Brain microvascular endothelial cell (primary cell): ENCODE data around the gene DNAJB4.
"Not testable (repeated sequence)": the region's sequence is repeated elsewhere in the genome, so short reads cannot be mapped to it uniquely, and the experiment has no call there.

Experiments
- DNase-seq: peaks from one replicate; pipeline ENCODE4 v3.0.0-alpha.2; 2020
- H3K27ac ChIP-seq: fragments of 250-450 bp; sonication (Bioruptor Pico); 2 replicates; pipeline ENCODE4 v1.5.1; 2020; ENCODE audit warnings: mild to moderate bottlenecking, moderate library complexity
- H3K27me3 ChIP-seq: fragments of 250-450 bp; sonication (Bioruptor Pico); replicated peaks from 2 replicates; pipeline ENCODE4 v1.5.1; 2020; ENCODE audit warnings: mild to moderate bottlenecking
- H3K36me3 ChIP-seq: fragments of 250-450 bp; sonication (Bioruptor Pico); replicated peaks from 2 replicates; pipeline ENCODE4 v1.5.1; 2020; ENCODE audit warnings: mild to moderate bottlenecking
- H3K4me3 ChIP-seq: 2 replicates; pipeline ENCODE4 v1.5.1; 2011; ENCODE audit warnings: low read depth, mild to moderate bottlenecking, control low read depth, low read length, moderate library complexity
- CTCF ChIP-seq: IDR thresholded peaks from 2 replicates; pipeline ENCODE4 v1.5.1; 2011; ENCODE audit warnings: low read depth, mild to moderate bottlenecking, moderate library complexity, low read length, control low read depth, inconsistent platforms; ENCODE audit errors: missing control alignments
- in situ Hi-C: cut with HindIII; loops from 2 replicates; pipeline ENCODE4 v1.10.0; 2017; ENCODE audit warnings: low sequenced_read_pairs, low pct_ligation_motif_present

DNAJB4 gene

GRCh38 chr1:77994117-77994705 lies 10.5 kb upstream of the DNAJB4 start:
- Histone ChIP-seq H3K27me3 (no peaks in the 10 kb centered on the region), H3K4me3 (no peak overlapping the region), H3K27ac (no peak overlapping the region), H3K36me3 (no peaks in the 10 kb centered on the region)
- TF ChIP-seq CTCF = no peak
- DNase-seq = no peak
- in situ Hi-C loops = no loop called here

- H3K36me3 ChIP-seq = no peaks in the 10 kb centered on the region
- no peak for DNase-seq
- H3K4me3 ChIP-seq = no peak overlapping the region
- no peaks in the 10 kb centered on the region for H3K27me3 ChIP-seq
- in situ Hi-C loops = no loop called here
- no peak overlapping the region for H3K27ac ChIP-seq
- no peak for TF ChIP-seq CTCF
Measured at GRCh38 chr1:77996734-77997133, 8.0 kb upstream of the DNAJB4 start.

- in situ Hi-C loops = not testable (repeated sequence)
Measured at GRCh38 chr1:78000536-78000935, 4.2 kb upstream of the DNAJB4 start.

GRCh38 chr1:78003070-78003746 lies 1.5 kb upstream of the DNAJB4 start:
- in situ Hi-C loops = no loop called here
- DNase-seq = no peak
- no peaks in the 10 kb centered on the region for H3K36me3 ChIP-seq
- peak overlapping the region; percentile 92 for H3K27ac ChIP-seq
- no peak for TF ChIP-seq CTCF
- H3K4me3 ChIP-seq = no peak overlapping the region
- no peaks in the 10 kb centered on the region for H3K27me3 ChIP-seq

More at GRCh38 chr1:78000536-78000935, 4.2 kb upstream of the DNAJB4 start:
- H3K36me3 ChIP-seq, H3K4me3 ChIP-seq, H3K27me3 ChIP-seq, DNase-seq, H3K27ac ChIP-seq: not testable (repeated sequence)

GRCh38 chr1:78003882-78004718 lies 639 bp upstream of the DNAJB4 start:
- Histone ChIP-seq H3K27me3 (no peaks in the 10 kb centered on the region), H3K4me3 (peak overlapping the region; percentile 69), H3K36me3 (no peaks in the 10 kb centered on the region), H3K27ac (peak overlapping the region; percentile 92)
- TF ChIP-seq CTCF = no peak
- in situ Hi-C loops = no loop called here
- peak; percentile 61 for DNase-seq

GRCh38 chr1:78005448-78005722 lies 646 bp downstream of the DNAJB4 start:
- TF ChIP-seq CTCF = no peak
- no peak for DNase-seq
- Histone ChIP-seq H3K36me3 (no peaks in the 10 kb centered on the region), H3K27ac (peak overlapping the region; percentile 92), H3K4me3 (peak overlapping the region; percentile 69), H3K27me3 (no peaks in the 10 kb centered on the region)
- in situ Hi-C loops = no loop called here
